ENCODE data around the gene GNGT1. TPM values are rescaled to one million over a fixed set of nuclear protein-coding genes. Genes with fewer than 3 reads are reported as not detected.

The GNGT1 gene
- total RNA-seq, 1 experiment from 2014 or later: not detected

DNA sequence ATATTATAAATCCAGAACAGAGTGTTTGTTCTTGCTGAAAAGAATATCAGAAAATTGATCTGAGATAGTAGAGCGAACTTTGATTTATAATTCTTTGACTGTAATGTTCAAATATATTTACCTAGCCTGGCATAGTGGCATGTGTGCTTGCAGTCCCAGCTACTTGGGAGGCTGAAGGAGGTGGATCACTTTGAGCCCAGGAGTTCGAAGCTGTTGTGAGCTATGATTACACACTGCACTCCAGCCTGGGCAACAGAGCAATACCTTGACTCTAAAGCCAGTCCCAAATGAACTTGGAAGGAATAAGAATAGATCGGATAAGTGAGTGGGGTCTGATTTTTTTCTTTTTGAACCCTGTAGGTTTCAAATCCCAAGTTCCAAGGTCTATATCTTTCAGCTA, 38.7 kb downstream of the GNGT1 start:
- no peaks in the 10 kb centered on the region for H3K27me3 ChIP-seq (replicated peaks; ENCODE audit: insufficient read depth, low read depth, low read length, poor library complexity)
- H3K4me3 ChIP-seq (ENCODE audit: low read depth, low read length, poor library complexity, severe bottlenecking): no peak overlapping the region
- intact Hi-C loops (cut with micrococcal nuclease; ENCODE audit: unreplicated experiment): no loop called here
- H3K36me3 ChIP-seq (ENCODE audit: insufficient read depth, low read length, poor library complexity, severe bottlenecking): no peaks in the 10 kb centered on the region
- H3K4me1 ChIP-seq (ENCODE audit: insufficient read depth, low read length, poor library complexity, severe bottlenecking): no peaks in the 10 kb centered on the region
- no peaks in the 10 kb centered on the region for H3K9me3 ChIP-seq (ENCODE audit: low read depth, low read length, poor library complexity, severe bottlenecking)
- no peak for DNase-seq (ENCODE audit: low spot score)
- CTCF ChIA-PET: interaction anchor here (0.6 kb wide), 1 partner anchor 338 kb away, joined by 6 read pairs; no protein-coding TSS in a partner anchor
- TF ChIP-seq, protein P1, sequence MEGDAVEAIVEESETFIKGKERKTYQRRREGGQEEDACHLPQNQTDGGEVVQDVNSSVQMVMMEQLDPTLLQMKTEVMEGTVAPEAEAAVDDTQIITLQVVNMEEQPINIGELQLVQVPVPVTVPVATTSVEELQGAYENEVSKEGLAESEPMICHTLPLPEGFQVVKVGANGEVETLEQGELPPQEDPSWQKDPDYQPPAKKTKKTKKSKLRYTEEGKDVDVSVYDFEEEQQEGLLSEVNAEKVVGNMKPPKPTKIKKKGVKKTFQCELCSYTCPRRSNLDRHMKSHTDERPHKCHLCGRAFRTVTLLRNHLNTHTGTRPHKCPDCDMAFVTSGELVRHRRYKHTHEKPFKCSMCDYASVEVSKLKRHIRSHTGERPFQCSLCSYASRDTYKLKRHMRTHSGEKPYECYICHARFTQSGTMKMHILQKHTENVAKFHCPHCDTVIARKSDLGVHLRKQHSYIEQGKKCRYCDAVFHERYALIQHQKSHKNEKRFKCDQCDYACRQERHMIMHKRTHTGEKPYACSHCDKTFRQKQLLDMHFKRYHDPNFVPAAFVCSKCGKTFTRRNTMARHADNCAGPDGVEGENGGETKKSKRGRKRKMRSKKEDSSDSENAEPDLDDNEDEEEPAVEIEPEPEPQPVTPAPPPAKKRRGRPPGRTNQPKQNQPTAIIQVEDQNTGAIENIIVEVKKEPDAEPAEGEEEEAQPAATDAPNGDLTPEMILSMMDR (conservative IDR thresholded peaks at IDR 0.05; ENCODE audit: low read depth, low read length): no peak
- POLR2A ChIA-PET (ENCODE audit: low non-redundant PET): no interaction called here
- no peak overlapping the region for H3K27ac ChIP-seq (ENCODE audit: low read depth, low read length, poor library complexity, severe bottlenecking)
- no TSS peak for BruUV-seq (replicated peaks)

DNA sequence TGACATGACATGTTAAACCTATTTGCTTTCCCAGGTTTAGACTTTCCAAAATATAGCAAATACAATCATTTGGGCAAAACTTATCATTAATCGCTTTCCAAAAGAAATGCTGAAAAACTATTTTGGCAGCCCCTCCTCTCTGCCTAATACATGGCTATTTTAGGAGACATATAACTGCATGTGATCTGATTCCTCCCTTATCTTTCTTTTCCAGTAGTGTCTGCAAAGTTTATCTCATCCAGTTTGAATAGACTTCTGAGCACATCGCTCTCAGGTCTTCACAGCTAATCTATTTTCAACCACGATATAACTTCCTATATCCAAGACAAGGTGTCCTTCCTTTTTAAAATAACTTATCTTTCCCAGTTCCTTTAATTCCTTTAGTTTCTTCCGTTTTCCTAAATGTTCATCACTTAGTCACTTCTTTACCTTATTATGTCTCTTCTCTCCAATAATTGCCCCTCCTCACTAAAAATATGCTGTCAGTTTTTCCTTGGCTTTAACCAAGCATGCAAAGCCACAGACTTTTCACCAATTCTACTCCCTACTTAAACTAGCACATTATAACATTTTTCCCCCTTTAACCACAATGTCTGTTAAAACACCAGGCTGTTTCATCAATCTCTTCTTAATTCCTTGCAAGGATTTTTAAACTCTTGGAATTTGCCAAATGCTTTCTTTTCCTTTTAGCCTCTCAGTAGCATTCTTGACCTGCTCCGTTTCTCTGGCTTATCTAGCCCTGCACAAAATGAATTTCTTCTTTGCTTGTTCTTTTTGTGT, 39.6 kb downstream of the GNGT1 start:
- Histone ChIP-seq H3K9me3 (ENCODE audit: low read depth, low read length, poor library complexity, severe bottlenecking) (no peaks in the 10 kb centered on the region), H3K27ac (ENCODE audit: low read depth, low read length, poor library complexity, severe bottlenecking) (no peak overlapping the region), H3K4me3 (ENCODE audit: low read depth, low read length, poor library complexity, severe bottlenecking) (no peak overlapping the region), H3K27me3 (replicated peaks; ENCODE audit: insufficient read depth, low read depth, low read length, poor library complexity) (no peaks in the 10 kb centered on the region), H3K4me1 (ENCODE audit: insufficient read depth, low read length, poor library complexity, severe bottlenecking) (no peaks in the 10 kb centered on the region), H3K36me3 (ENCODE audit: insufficient read depth, low read length, poor library complexity, severe bottlenecking) (no peaks in the 10 kb centered on the region)
- ChIA-PET POLR2A (ENCODE audit: low non-redundant PET) (no interaction called here), CTCF (no interaction called here)
- BruUV-seq (replicated peaks): no TSS peak
- no peak for DNase-seq (ENCODE audit: low spot score)
- intact Hi-C loops (cut with micrococcal nuclease; ENCODE audit: unreplicated experiment): no loop called here
- TF ChIP-seq EZH2 (IDR thresholded peaks at IDR 0.05; ENCODE audit: borderline replicate concordance, low read depth, low read length, poor library complexity, severe bottlenecking): no peak
- TF ChIP-seq, protein P1 (conservative IDR thresholded peaks at IDR 0.05; ENCODE audit: low read depth, low read length): no peak

DNA sequence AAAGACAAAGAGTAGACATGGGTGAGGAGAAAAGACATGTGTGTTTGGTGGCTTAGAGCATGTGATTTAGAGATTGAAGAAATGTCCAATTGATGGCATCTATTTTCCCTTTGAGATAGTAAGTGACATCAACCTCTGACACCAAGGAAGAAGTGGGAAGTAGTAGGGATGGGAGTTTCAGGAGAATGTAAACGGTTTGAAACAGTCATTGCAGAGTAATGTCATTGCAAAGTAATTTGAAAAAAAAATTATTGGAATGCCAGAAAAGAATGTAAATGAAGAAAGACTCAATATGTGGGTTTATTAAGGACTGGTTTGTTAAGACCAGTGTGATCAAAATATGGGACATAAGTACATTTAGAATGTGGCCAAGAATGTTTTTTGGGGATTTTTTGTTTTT, 41.7 kb downstream of the GNGT1 start:
- DNase-seq (ENCODE audit: low spot score): no peak

More for the DNA sequence above, 41.7 kb downstream of the GNGT1 start:
- intact Hi-C loops (cut with micrococcal nuclease; ENCODE audit: unreplicated experiment): no loop called here
- no peak for TF ChIP-seq EZH2 (IDR thresholded peaks at IDR 0.05; ENCODE audit: borderline replicate concordance, low read depth, low read length, poor library complexity, severe bottlenecking)
- TF ChIP-seq, protein P1 (conservative IDR thresholded peaks at IDR 0.05; ENCODE audit: low read depth, low read length): no peak
- BruUV-seq (replicated peaks): no TSS peak
- POLR2A ChIA-PET (ENCODE audit: low non-redundant PET): no interaction called here
- Histone ChIP-seq H3K4me1 (ENCODE audit: insufficient read depth, low read length, poor library complexity, severe bottlenecking) (no peaks in the 10 kb centered on the region), H3K9me3 (ENCODE audit: low read depth, low read length, poor library complexity, severe bottlenecking) (no peaks in the 10 kb centered on the region), H3K27me3 (replicated peaks; ENCODE audit: insufficient read depth, low read depth, low read length, poor library complexity) (no peaks in the 10 kb centered on the region), H3K36me3 (ENCODE audit: insufficient read depth, low read length, poor library complexity, severe bottlenecking) (no peaks in the 10 kb centered on the region), H3K4me3 (ENCODE audit: low read depth, low read length, poor library complexity, severe bottlenecking) (no peak overlapping the region), H3K27ac (ENCODE audit: low read depth, low read length, poor library complexity, severe bottlenecking) (no peak overlapping the region)
- CTCF ChIA-PET: no interaction called here

All from A673 (cell line).